Eye (tissue), 1 donor: ENCODE data around the gene NIN.
"Not testable (repeated sequence)": the region's sequence is repeated elsewhere in the genome, so short reads cannot be mapped to it uniquely, and the experiment has no call there.

Source experiments
- DNase-seq: peaks from one replicate; pipeline ENCODE4 v3.0.0-alpha.2; 2015

The NIN gene

GRCh38 chr14:50837271-50837670 lies 6.3 kb upstream of the NIN start:
- no peak for DNase-seq

GRCh38 chr14:50836515-50836914 lies 5.6 kb upstream of the NIN start:
- DNase-seq, result no peak

- DNase-seq, result peak; percentile 60
These were observed 4.3 kb upstream of the NIN start for GRCh38 chr14:50835280-50835679.

GRCh38 chr14:50834802-50835276 lies 3.9 kb upstream of the NIN start:
- no peak for DNase-seq

- DNase-seq, result no peak
These were observed 2.1 kb upstream of the NIN start for GRCh38 chr14:50832935-50833630.

- no peak for DNase-seq
These were observed 785 bp upstream of the NIN start for GRCh38 chr14:50831726-50832168.

GRCh38 chr14:50830044-50830931 lies 674 bp downstream of the NIN start:
- DNase-seq, result peak; percentile 89

- DNase-seq, result no peak
These were observed 1.4 kb downstream of the NIN start for GRCh38 chr14:50829489-50830043.

GRCh38 chr14:50828721-50829488 lies 2.1 kb downstream of the NIN start:
- DNase-seq, result peak; percentile 50

GRCh38 chr14:50826681-50827080 lies 4.3 kb downstream of the NIN start:
- DNase-seq, result peak; percentile 58

- no peak for DNase-seq
These were observed 5.7 kb downstream of the NIN start for GRCh38 chr14:50825307-50825706.

- peak; percentile 42 for DNase-seq
These were observed 7.0 kb downstream of the NIN start for GRCh38 chr14:50823762-50824636.

- peak; percentile 60 for DNase-seq
These were observed 7.8 kb downstream of the NIN start for GRCh38 chr14:50823051-50823761.

GRCh38 chr14:50822501-50823042 lies 8.4 kb downstream of the NIN start:
- DNase-seq, result no peak

GRCh38 chr14:50821510-50822464 lies 9.2 kb downstream of the NIN start:
- no peak for DNase-seq

GRCh38 chr14:50820786-50821509 lies 10.0 kb downstream of the NIN start:
- DNase-seq, result no peak

- DNase-seq, result not testable (repeated sequence)
These were observed 11.7 kb downstream of the NIN start for GRCh38 chr14:50819303-50819702.

GRCh38 chr14:50816395-50817047 lies 14.4 kb downstream of the NIN start:
- no peak for DNase-seq
